Activated CD8-positive, alpha-beta memory T cell treated with anti-CD3 and anti-CD28 coated beads for 36 hours (primary cell): ENCODE measurements around the gene TOR1AIP1. TPM values are rescaled to one million over a fixed set of nuclear protein-coding genes. Genes with fewer than 3 reads are reported as not detected.
"Not testable (repeated sequence)": the region's sequence is repeated elsewhere in the genome, so short reads cannot be mapped to it uniquely, and the experiment has no call there.

Source experiments
- CTCF ChIA-PET: fragments of 350-600 bp; sonication (Branson Sonifier 250); formaldehyde crosslinking; loops from one replicate; lab custom pipeline; 2021; ENCODE audit warnings: antibody characterized with exemption; lab: Charles Lee
- POLR2A ChIA-PET: fragments of 350-600 bp; sonication (Branson Sonifier 250); formaldehyde crosslinking; loops from one replicate; lab custom pipeline; 2021; ENCODE audit warnings: antibody characterized with exemption; lab: Charles Lee
- total RNA-seq, 2 experiments: library from RNA; stranded (reverse); gene quantifications; one replicate each; pipeline ENCODE4 v1.2.3, GENCODE V29; 2021

TOR1AIP1 gene
- total RNA-seq, 2 experiments from 2014 or later: 49.8 to 55.4 TPM

GRCh38 chr1:179926850-179927205, 44.7 kb downstream of the TOR1AIP1 start:
- POLR2A ChIA-PET: no interaction called here
- CTCF ChIA-PET: no interaction called here

- ChIA-PET CTCF (interaction anchor here (0.6 to 0.7 kb wide), 2 partner anchors 30 to 88 kb away, joined by 3 read pairs; no protein-coding TSS in a partner anchor), POLR2A (no interaction called here)
Observed at GRCh38 chr1:179929955-179930798, 48.1 kb downstream of the TOR1AIP1 start.

GRCh38 chr1:179930867-179931266, 48.8 kb downstream of the TOR1AIP1 start:
- POLR2A ChIA-PET: no interaction called here
- CTCF ChIA-PET: interaction anchor here (0.6 kb wide), 1 partner anchor 88 kb away, joined by 3 read pairs; no protein-coding TSS in a partner anchor

- ChIA-PET CTCF (no interaction called here), POLR2A (no interaction called here)
Observed at GRCh38 chr1:179933219-179933618, 51.1 kb downstream of the TOR1AIP1 start.

- ChIA-PET CTCF (no interaction called here), POLR2A (no interaction called here)
Observed at GRCh38 chr1:179935909-179936496, 53.9 kb downstream of the TOR1AIP1 start.

GRCh38 chr1:179937668-179938254, 55.7 kb downstream of the TOR1AIP1 start:
- POLR2A ChIA-PET: interaction anchor here (0.6 kb wide), 1 partner anchor 110 kb away, joined by 4 read pairs; no protein-coding TSS in a partner anchor
- CTCF ChIA-PET: no interaction called here

- ChIA-PET POLR2A (no interaction called here), CTCF (no interaction called here)
Observed at GRCh38 chr1:179938752-179939151, 56.7 kb downstream of the TOR1AIP1 start.

GRCh38 chr1:179939941-179940340, 57.9 kb downstream of the TOR1AIP1 start:
- POLR2A ChIA-PET: no interaction called here
- CTCF ChIA-PET: no interaction called here

GRCh38 chr1:179941454-179941853, 59.4 kb downstream of the TOR1AIP1 start:
- CTCF ChIA-PET: interaction anchor here (1.0 kb wide), 1 partner anchor 13 kb away, joined by 3 read pairs; no protein-coding TSS in a partner anchor
- POLR2A ChIA-PET: no interaction called here

GRCh38 chr1:179950651-179951050, 68.6 kb downstream of the TOR1AIP1 start:
- CTCF ChIA-PET: no interaction called here
- POLR2A ChIA-PET: no interaction called here

GRCh38 chr1:179951383-179952144, 69.5 kb downstream of the TOR1AIP1 start:
- POLR2A ChIA-PET: no interaction called here
- CTCF ChIA-PET: no interaction called here

GRCh38 chr1:179952186-179952585, 70.1 kb downstream of the TOR1AIP1 start:
- ChIA-PET POLR2A (no interaction called here), CTCF (no interaction called here)

- ChIA-PET POLR2A (no interaction called here), CTCF (no interaction called here)
Observed at GRCh38 chr1:179953974-179954492, 71.9 kb downstream of the TOR1AIP1 start.

GRCh38 chr1:179954493-179955286, 72.6 kb downstream of the TOR1AIP1 start, which contains the start of gene CEP350:
Gene CEP350, plus strand, starts transcription at chr1:179954810. Its CDS starts 31,372 bp downstream, at chr1:179986182.
- ChIA-PET CTCF (interaction anchor here (1.5 kb wide), 1 partner anchor 22 kb away, joined by 3 read pairs; no protein-coding TSS in a partner anchor), POLR2A (no interaction called here)

GRCh38 chr1:179955287-179955680, 73.2 kb downstream of the TOR1AIP1 start:
- POLR2A ChIA-PET: no interaction called here
- CTCF ChIA-PET: interaction anchor here (1.5 kb wide), 1 partner anchor 21 kb away, joined by 3 read pairs; no protein-coding TSS in a partner anchor

GRCh38 chr1:179955731-179956130, 73.6 kb downstream of the TOR1AIP1 start:
- CTCF ChIA-PET: interaction anchor here (1.5 kb wide), 1 partner anchor 21 kb away, joined by 3 read pairs; no protein-coding TSS in a partner anchor
- POLR2A ChIA-PET: no interaction called here

GRCh38 chr1:179958359-179958758, 76.3 kb downstream of the TOR1AIP1 start:
- POLR2A ChIA-PET: no interaction called here
- CTCF ChIA-PET: no interaction called here

GRCh38 chr1:179962168-179962567, 80.1 kb downstream of the TOR1AIP1 start:
- POLR2A ChIA-PET, CTCF ChIA-PET: not testable (repeated sequence)
